HepG2 (cell line): ENCODE measurements around the gene TBC1D22A. TPM values are rescaled to one million over a fixed set of nuclear protein-coding genes. Genes with fewer than 3 reads are reported as not detected.

Source experiments
- ATAC-seq: fragments of 200-7000 bp; cut with Tn5 transposase; 3 replicates; pipeline ENCODE4 v1.9.1; 2020; ENCODE audit warnings: mild to moderate bottlenecking, moderate library complexity
- BruUV-seq: library from RNA; stranded (reverse); fragments of 400-500 nt; replicated peaks from 2 replicates; lab custom pipeline; 2021; lab: Mats Ljungman, UMichigan
- CTCF ChIA-PET: fragments of 300-600 bp; formaldehyde crosslinking; extraction: SDS; loops from one replicate; lab custom pipeline; 2021; ENCODE audit warnings: low total read pairs, inconsistent platforms, low intra/inter-chr PET ratio; lab: Yijun Ruan, JAX
- POLR2A ChIA-PET: fragments of 350-600 bp; sonication (Branson Sonifier 250); formaldehyde crosslinking; loops from one replicate; lab custom pipeline; 2020; ENCODE audit warnings: antibody characterized with exemption, inconsistent platforms; lab: Yijun Ruan, JAX
- DNase-seq: peaks from one replicate; pipeline ENCODE4 v3.0.0-alpha.2; 2015; ENCODE audit warnings: low spot score
- FAIRE-seq: peaks from 3 replicates; lab custom pipeline; 2011; peaks lifted over from hg19 to GRCh38; lab: Jason Lieb, UNC
- H2AFZ ChIP-seq: one replicate; pipeline ENCODE4 v1.6.1; 2011; ENCODE audit warnings: low read length, inconsistent platforms
- H3K27ac ChIP-seq: fragments of 300-600 bp; 3 replicates; pipeline ENCODE4 v1.8.0; 2011; ENCODE audit warnings: mixed run types, mild to moderate bottlenecking, mixed read lengths, low read length, inconsistent platforms; ENCODE audit not compliant: insufficient read depth; ENCODE audit errors: extremely low read length
- H3K27me3 ChIP-seq, 2 experiments: fragments of 200-600 bp in 1 of 2; 2 replicates in 1 of 2; 3 replicates in 1 of 2; pipeline versions ENCODE4 v1.6.0 to v1.8.0; 2011; ENCODE audit warnings: low read length in 2 of 2, mild to moderate bottlenecking in 2 of 2, moderate library complexity in 2 of 2, inconsistent platforms in 1 of 2; ENCODE audit not compliant: insufficient read depth in 2 of 2, control insufficient read depth in 1 of 2
- H3K36me3 ChIP-seq, 2 experiments: fragments of 200-600 bp in 1 of 2; replicated peaks in 1 of 2; 2 replicates in 1 of 2; 3 replicates in 1 of 2; pipeline versions ENCODE4 v1.5.1 to v1.8.0; 2011; ENCODE audit warnings: low read length in 2 of 2, inconsistent platforms in 1 of 2; ENCODE audit not compliant: insufficient read depth in 2 of 2, control insufficient read depth in 1 of 2
- H3K4me1 ChIP-seq: 2 replicates; pipeline ENCODE4 v1.5.1; 2012; ENCODE audit warnings: low read length, inconsistent platforms; ENCODE audit not compliant: insufficient read depth
- H3K4me2 ChIP-seq: 2 replicates; pipeline ENCODE4 v1.6.0; 2011; ENCODE audit warnings: low read depth, low read length, inconsistent platforms
- H3K4me3 ChIP-seq, 3 experiments: fragments of 200-600 bp in 1 of 3; sonication (generic), shearing (Covaris generic) in 1 of 3; replicated peaks in 1 of 3; 2 replicates each; pipeline ENCODE4 v1.5.1; 2011 to 2016; ENCODE audit warnings: low read length in 3 of 3, inconsistent platforms in 2 of 3, low read depth in 2 of 3, mild to moderate bottlenecking in 2 of 3, control low read depth in 1 of 3, mixed read lengths in 1 of 3; ENCODE audit not compliant: insufficient read depth in 1 of 3
- H3K79me2 ChIP-seq: one replicate; pipeline ENCODE4 v1.6.1; 2011; ENCODE audit warnings: low read length, inconsistent platforms; ENCODE audit not compliant: insufficient read depth
- H3K9ac ChIP-seq: 2 replicates; pipeline ENCODE4 v1.6.0; 2011; ENCODE audit warnings: mild to moderate bottlenecking, low read depth, low read length, inconsistent platforms; ENCODE audit not compliant: insufficient read depth
- H3K9me3 ChIP-seq: 2 replicates; pipeline ENCODE4 v1.5.1; 2012; ENCODE audit warnings: mild to moderate bottlenecking, low read length
- H4K20me1 ChIP-seq: 2 replicates; pipeline ENCODE4 v1.6.0; 2011; ENCODE audit warnings: inconsistent platforms, mild to moderate bottlenecking, low read length, moderate library complexity; ENCODE audit not compliant: insufficient read depth
- HNF4A ChIP-seq: sonication (generic); formaldehyde crosslinking; IDR thresholded peaks from 2 replicates; pipeline ENCODE4 v1.4.0; 2020; ENCODE audit warnings: missing genetic modification reagents
- KDM5B ChIP-seq: sonication (generic); formaldehyde crosslinking; IDR thresholded peaks from 2 replicates; pipeline ENCODE4 v1.4.0; 2020; ENCODE audit warnings: missing genetic modification reagents, mild to moderate bottlenecking, borderline replicate concordance
- MAFF ChIP-seq: IDR thresholded peaks from 2 replicates; pipeline ENCODE4 v1.6.1; 2011; ENCODE audit warnings: low read depth, low read length, improper control_type of control experiment
- MAFG ChIP-seq: sonication (generic); formaldehyde crosslinking; IDR thresholded peaks from 2 replicates; pipeline ENCODE4 v1.5.1; 2020; ENCODE audit warnings: mild to moderate bottlenecking, missing genetic modification reagents
- MAFK ChIP-seq, 2 experiments: IDR thresholded peaks in 1 of 2; conservative IDR thresholded peaks in 1 of 2; 2 replicates each; pipeline ENCODE4 v1.6.1; 2011; ENCODE audit warnings: improper control_type of control experiment in 2 of 2, low read length in 2 of 2
- MBNL3 ChIP-seq: fragments of 250-450 bp; sonication (Bioruptor Pico); conservative IDR thresholded peaks from 2 replicates; pipeline ENCODE4 v1.8.0; 2022; ENCODE audit warnings: mild to moderate bottlenecking, inconsistent platforms
- NFE2 ChIP-seq: sonication (generic); formaldehyde crosslinking; IDR thresholded peaks from 2 replicates; pipeline ENCODE4 v1.4.0; 2020; ENCODE audit warnings: missing genetic modification reagents
- NFE2L2 ChIP-seq: fragments of 150-350 bp; IDR thresholded peaks from 2 replicates; pipeline ENCODE4 v1.6.1; 2014; ENCODE audit warnings: low read length
- PHF21A ChIP-seq: sonication (generic); formaldehyde crosslinking; IDR thresholded peaks from 2 replicates; pipeline ENCODE4 v1.5.0; 2020; ENCODE audit warnings: mild to moderate bottlenecking, missing genetic modification reagents
- TBP ChIP-seq: sonication (generic); formaldehyde crosslinking; IDR thresholded peaks from 2 replicates; pipeline ENCODE4 v1.5.0; 2020; ENCODE audit warnings: missing genetic modification reagents
- ZNF124 ChIP-seq: sonication (generic); formaldehyde crosslinking; IDR thresholded peaks from 2 replicates; pipeline ENCODE4 v1.4.0; 2020; ENCODE audit warnings: missing genetic modification reagents
- ZNF136 ChIP-seq: sonication (generic); formaldehyde crosslinking; IDR thresholded peaks from 2 replicates; pipeline ENCODE4 v1.8.1; 2022; ENCODE audit warnings: low read depth, mild to moderate bottlenecking, moderate library complexity, missing genetic modification reagents
- ZNF562 ChIP-seq: sonication (generic); formaldehyde crosslinking; IDR thresholded peaks from 2 replicates; pipeline ENCODE4 v1.8.0; 2022; ENCODE audit warnings: missing genetic modification reagents, borderline replicate concordance
- WGBS: methylation state at CpG from one replicate; pipeline ENCODE4 v1.1.6; 2017; ENCODE audit warnings: low lambda C conversion rate; 5-methylcytosine and 5-hydroxymethylcytosine counted together
- in situ Hi-C: cut with HindIII; loops from 2 replicates; pipeline ENCODE4 v1.10.0; 2017; ENCODE audit warnings: low pct_unique_long_range_greater_than_20kb; ENCODE audit not compliant: extremely low pct_ligation_motif_present
- intact Hi-C: fragments of 100-400 bp; cut with micrococcal nuclease; formaldehyde crosslinking; loops from one replicate; pipeline ENCODE4 v1.10.0; 2022; ENCODE audit not compliant: unreplicated experiment
- polyA plus RNA-seq, 8 experiments: library from polyadenylated mRNA; depleted of rRNA in 3 of 8; stranded (reverse) in 7 of 8; unstranded in 1 of 8; fragments of >200 nt; fragmentation: Illumina TruSeq in 4 of 8; extraction: Trizol in 4 of 8; gene quantifications; 2 replicates each; pipeline versions ENCODE4 v1.2.1 to v1.2.3, GENCODE V29; 2011 to 2016; ENCODE audit warnings: low read depth in 4 of 8, missing spikeins in 1 of 8, mixed read lengths in 1 of 8; ENCODE audit not compliant: insufficient read depth in 1 of 8
- total RNA-seq, 5 experiments: library from RNA; depleted of rRNA; stranded (reverse); fragments of >200 nt; fragmentation: Illumina TruSeq; extraction: Trizol; gene quantifications; 2 replicates each; pipeline ENCODE4 v1.2.3, GENCODE V29; 2016; ENCODE audit warnings: low read depth in 1 of 5

The TBC1D22A gene
- total and polyA plus RNA-seq, 2 of the 13 experiments (the other 11 are each of a cell fraction or from before 2014, with no cell fraction given): 17.3 to 18.0 TPM

- no peaks in the 10 kb centered on the region for H3K27me3 ChIP-seq
- BruUV-seq: no TSS peak
- no peak overlapping the region for H3K27ac ChIP-seq
- H3K4me3 ChIP-seq: no peak overlapping the region
- in situ Hi-C loops (no loop called here), intact Hi-C loops (no loop called here)
- H2AFZ ChIP-seq: no peak overlapping the region
- H3K79me2 ChIP-seq: no peaks in the 10 kb centered on the region
- WGBS: 97% methylated on average over 9 of the region's 9 CpGs
- H3K36me3 ChIP-seq: peaks cover 0 to 1% of the 10 kb centered on the region in 2 experiments; a peak in 1 of 5 replicates
- DNase-seq: no peak
- ATAC-seq: no peak
- FAIRE-seq: no peak
- ChIA-PET POLR2A (no interaction called here), CTCF (no interaction called here)
- no peak overlapping the region for H3K9ac ChIP-seq
- H3K9me3 ChIP-seq: peaks cover 21% of the 10 kb centered on the region
- 0 out of 2 replicates have a peak, but pooled peaks have one; percentile 20 for TF ChIP-seq NFE2 (CRISPR knock-in tag)
- TF ChIP-seq MBNL3 (CRISPR knock-in tag): no peak
- no peak for TF ChIP-seq HNF4A (CRISPR knock-in tag)
- peak; percentile 79 for TF ChIP-seq NFE2L2
- no peak for TF ChIP-seq ZNF136
- TF ChIP-seq TBP (CRISPR knock-in tag): no peak
- TF ChIP-seq MAFG (CRISPR knock-in tag): peak; percentile 45; the same call in 1 of the 2 replicates
- no peak for TF ChIP-seq KDM5B
- peak; percentile 98 to 99 for TF ChIP-seq MAFK (conservative IDR thresholded peaks at IDR 0.05 in 1 of 2, IDR thresholded peaks at IDR 0.05 in 1 of 2; ENCODE audit: low read length in 2 of 2)
- TF ChIP-seq MAFF: peak; percentile 98
- no peak for TF ChIP-seq ZNF562 (CRISPR knock-in tag)
- no peak overlapping the region for H3K4me2 ChIP-seq
- H4K20me1 ChIP-seq: no peaks in the 10 kb centered on the region
- no peaks in the 10 kb centered on the region for H3K4me1 ChIP-seq
Measured at GRCh38 chr22:47092896-47093311, 330.5 kb downstream of the TBC1D22A start.

DNA sequence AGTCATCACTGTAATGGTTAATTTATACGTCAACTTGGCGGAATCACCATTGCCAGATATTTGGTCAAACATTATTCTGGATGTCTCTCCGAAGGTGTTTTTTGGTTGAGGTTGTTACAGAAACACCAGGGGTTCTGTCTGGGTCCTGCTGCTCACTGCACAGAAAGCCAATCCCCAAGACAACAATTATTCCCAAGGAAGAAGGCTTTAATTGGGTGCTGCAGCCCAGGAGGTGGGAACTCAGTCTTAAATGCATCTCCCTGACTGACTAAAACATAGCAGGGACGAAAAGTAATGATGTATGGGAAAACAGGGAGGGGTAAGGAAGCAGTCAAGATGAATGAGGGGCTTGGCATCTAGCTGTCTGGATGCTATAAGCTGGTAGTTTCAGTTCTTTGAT, 331.3 kb downstream of the TBC1D22A start:
- peaks cover 21% of the 10 kb centered on the region for H3K9me3 ChIP-seq
- H3K79me2 ChIP-seq: no peaks in the 10 kb centered on the region
- no peak overlapping the region for H3K4me2 ChIP-seq
- H3K36me3 ChIP-seq: peaks cover 0 to 2% of the 10 kb centered on the region in 2 experiments; a peak in 1 of 5 replicates
- no peak overlapping the region for H3K4me3 ChIP-seq
- ChIA-PET POLR2A (no interaction called here), CTCF (no interaction called here)
- ATAC-seq (no peak), FAIRE-seq (no peak), DNase-seq (no peak)
- WGBS: 97% methylated on average over 4 of the region's 4 CpGs
- no peaks in the 10 kb centered on the region for H3K4me1 ChIP-seq
- no TSS peak for BruUV-seq
- H3K27me3 ChIP-seq: no peaks in the 10 kb centered on the region
- no peaks in the 10 kb centered on the region for H4K20me1 ChIP-seq
- intact Hi-C loops: no loop called here
- TF ChIP-seq ZNF124 (peak; percentile 99), PHF21A (CRISPR knock-in tag) (no peak)
- no peak overlapping the region for H2AFZ ChIP-seq
- H3K27ac ChIP-seq: no peak overlapping the region
- H3K9ac ChIP-seq: no peak overlapping the region
- in situ Hi-C loops: no loop called here
